H9 (cell line): ENCODE measurements around the gene MYL11. TPM values are rescaled to one million over a fixed set of nuclear protein-coding genes. Genes with fewer than 3 reads are reported as not detected.

ENCODE experiments used
- DNase-seq: peaks from one replicate; pipeline ENCODE4 v3.0.0-alpha.2; 2017
- H2AFZ ChIP-seq: one replicate; pipeline ENCODE4 v1.6.1; 2013; ENCODE audit warnings: mild to moderate bottlenecking, low read length, control low read depth, moderate library complexity
- H2AK5ac ChIP-seq: 2 replicates; pipeline ENCODE4 v1.6.1; 2013; ENCODE audit warnings: low read length, control low read depth, mixed read lengths; ENCODE audit not compliant: insufficient read length
- H2BK120ac ChIP-seq: one replicate; pipeline ENCODE4 v1.6.1; 2013; ENCODE audit warnings: low read depth, mild to moderate bottlenecking, low read length, control low read depth, inconsistent platforms; ENCODE audit not compliant: poor library complexity, severe bottlenecking
- H2BK12ac ChIP-seq: 2 replicates; pipeline ENCODE4 v1.6.1; 2013; ENCODE audit warnings: low read length, control low read depth, mixed read lengths, low read depth; ENCODE audit not compliant: insufficient read length
- H2BK15ac ChIP-seq: 2 replicates; pipeline ENCODE4 v1.6.1; 2013; ENCODE audit warnings: low read depth, low read length, control low read depth
- H2BK20ac ChIP-seq: one replicate; pipeline ENCODE4 v1.6.1; 2013; ENCODE audit warnings: low read depth, mild to moderate bottlenecking, low read length, control low read depth, inconsistent platforms; ENCODE audit not compliant: poor library complexity, severe bottlenecking
- H2BK5ac ChIP-seq: 2 replicates; pipeline ENCODE4 v1.6.1; 2013; ENCODE audit warnings: low read length, control low read depth, mixed read lengths; ENCODE audit not compliant: insufficient read length
- H3K14ac ChIP-seq: 2 replicates; pipeline ENCODE4 v1.6.1; 2013; ENCODE audit warnings: low read length, control low read depth; ENCODE audit not compliant: insufficient read depth
- H3K18ac ChIP-seq: 2 replicates; pipeline ENCODE4 v1.6.1; 2013; ENCODE audit warnings: low read depth, mild to moderate bottlenecking, mixed read lengths, low read length, control low read depth; ENCODE audit not compliant: insufficient read length
- H3K23ac ChIP-seq: 2 replicates; pipeline ENCODE4 v1.6.1; 2013; ENCODE audit warnings: low read length, control low read depth, mixed read lengths, low read depth; ENCODE audit not compliant: insufficient read length
- H3K23me2 ChIP-seq: 2 replicates; pipeline ENCODE4 v1.6.1; 2013; ENCODE audit warnings: low read depth, mild to moderate bottlenecking, mixed read lengths, low read length, control low read depth; ENCODE audit not compliant: insufficient read length, poor library complexity, severe bottlenecking
- H3K27ac ChIP-seq: 2 replicates; pipeline ENCODE4 v1.5.1; 2013; ENCODE audit warnings: low read length, control low read depth, mixed read lengths, low read depth; ENCODE audit not compliant: insufficient read length
- H3K27me3 ChIP-seq: 2 replicates; pipeline ENCODE4 v1.6.1; 2013; ENCODE audit warnings: low read length, control low read depth, inconsistent platforms; ENCODE audit not compliant: insufficient read depth
- H3K4ac ChIP-seq: 2 replicates; pipeline ENCODE4 v1.6.1; 2013; ENCODE audit warnings: low read depth, mild to moderate bottlenecking, control low read depth, inconsistent platforms, low read length, moderate library complexity
- H3K4me1 ChIP-seq: 2 replicates; pipeline ENCODE4 v1.6.1; 2013; ENCODE audit warnings: low read length, control low read depth, inconsistent platforms; ENCODE audit not compliant: insufficient read depth
- H3K4me2 ChIP-seq: 2 replicates; pipeline ENCODE4 v1.6.1; 2013; ENCODE audit warnings: low read length, control low read depth, mixed read lengths; ENCODE audit not compliant: insufficient read length, insufficient read depth
- H3K56ac ChIP-seq: 2 replicates; pipeline ENCODE4 v1.6.1; 2013; ENCODE audit warnings: low read depth, mild to moderate bottlenecking, mixed read lengths, low read length, control low read depth; ENCODE audit not compliant: insufficient read length
- H3K79me1 ChIP-seq: 2 replicates; pipeline ENCODE4 v1.6.1; 2013; ENCODE audit warnings: low read depth, mild to moderate bottlenecking, moderate library complexity, low read length, control low read depth, inconsistent platforms; ENCODE audit not compliant: insufficient read depth, poor library complexity, severe bottlenecking
- H3K79me2 ChIP-seq: 2 replicates; pipeline ENCODE4 v1.6.1; 2013; ENCODE audit warnings: low read length, control low read depth, inconsistent platforms; ENCODE audit not compliant: insufficient read depth
- H3K9ac ChIP-seq: 2 replicates; pipeline ENCODE4 v1.6.1; 2013; ENCODE audit warnings: low read length, control low read depth, mixed read lengths; ENCODE audit not compliant: insufficient read length; ENCODE audit errors: extremely low read depth
- H3K9me3 ChIP-seq: one replicate; pipeline ENCODE4 v1.6.1; 2013; ENCODE audit warnings: low read depth, low read length, inconsistent platforms; ENCODE audit not compliant: control insufficient read depth
- H3T11ph ChIP-seq: one replicate; pipeline ENCODE4 v1.6.1; 2013; ENCODE audit warnings: mild to moderate bottlenecking, low read length, control low read depth, inconsistent platforms
- H4K20me1 ChIP-seq: one replicate; pipeline ENCODE4 v1.6.1; 2013; ENCODE audit not compliant: control insufficient read depth, insufficient read length, insufficient read depth
- H4K5ac ChIP-seq: 2 replicates; pipeline ENCODE4 v1.6.1; 2013; ENCODE audit warnings: low read depth, mild to moderate bottlenecking, mixed read lengths, low read length, control low read depth; ENCODE audit not compliant: insufficient read length
- H4K8ac ChIP-seq: replicated peaks from 2 replicates; pipeline ENCODE4 v1.6.1; 2013; ENCODE audit warnings: low read length, control low read depth, mixed read lengths, low read depth; ENCODE audit not compliant: insufficient read length
- H4K91ac ChIP-seq: 2 replicates; pipeline ENCODE4 v1.6.1; 2013; ENCODE audit warnings: low read depth, mild to moderate bottlenecking, moderate library complexity, mixed read lengths, low read length, control low read depth; ENCODE audit not compliant: insufficient read length
- H3K27ac Mint-ChIP-seq, 3 experiments: 2 replicates in 2 of 3; 3 replicates in 1 of 3; pipeline ENCODE4 v1.8.0; 2020 to 2021; ENCODE audit warnings: mixed read lengths in 3 of 3, mild to moderate bottlenecking in 1 of 3, moderate library complexity in 1 of 3
- H3K27me3 Mint-ChIP-seq: 2 replicates; pipeline ENCODE4 v1.8.0; 2021; ENCODE audit warnings: low read depth, mild to moderate bottlenecking, moderate library complexity, mixed read lengths
- H3K36me3 Mint-ChIP-seq, 3 experiments: 2 replicates in 2 of 3; 3 replicates in 1 of 3; pipeline ENCODE4 v1.8.0; 2020 to 2021; ENCODE audit warnings: low read depth in 3 of 3, mixed read lengths in 3 of 3; ENCODE audit not compliant: insufficient read depth in 1 of 3
- H3K4me1 Mint-ChIP-seq, 2 experiments: 2 replicates each; pipeline ENCODE4 v1.8.0; 2020; ENCODE audit warnings: mixed read lengths in 2 of 2
- H3K4me3 Mint-ChIP-seq, 2 experiments: 2 replicates in 1 of 2; 3 replicates in 1 of 2; pipeline ENCODE4 v1.8.0; 2020 to 2021; ENCODE audit warnings: mild to moderate bottlenecking in 2 of 2, mixed read lengths in 2 of 2, moderate library complexity in 1 of 2
- H3K9me3 Mint-ChIP-seq, 2 experiments: 2 replicates in 1 of 2; 3 replicates in 1 of 2; pipeline ENCODE4 v1.8.0; 2020; ENCODE audit warnings: mild to moderate bottlenecking in 2 of 2, mixed read lengths in 2 of 2, moderate library complexity in 1 of 2
- CTCF ChIP-seq: fragments of 200-600 bp; sonication (generic); conservative IDR thresholded peaks from 3 replicates; pipeline ENCODE4 v1.8.0; 2021; ENCODE audit warnings: antibody characterized with exemption, mild to moderate bottlenecking
- WGBS: extraction: QIAGEN DNeasy Blood & Tissue Kit; methylation state at CpG from one replicate; pipeline ENCODE4 v1.1.7; 2013; ENCODE audit warnings: missing lambda C conversion rate, low lambda C conversion rate, mixed read lengths; ENCODE audit not compliant: insufficient read length; ENCODE audit errors: extremely low coverage; 5-methylcytosine and 5-hydroxymethylcytosine counted together
- total RNA-seq: library from RNA; stranded (reverse); gene quantifications from 2 replicates; pipeline ENCODE4 v1.2.1, GENCODE V29; 2021

Gene MYL11
- total RNA-seq, 1 experiment from 2014 or later: 0.70 TPM

- Histone ChIP-seq H3K9ac (no peak overlapping the region), H3K56ac (no peak overlapping the region), H3K79me1 (no peaks in the 10 kb centered on the region), H3K27ac (no peak overlapping the region), H2AFZ (no peak overlapping the region), H3K27me3 (no peaks in the 10 kb centered on the region), H3K23ac (no peak overlapping the region), H3K18ac (no peak overlapping the region), H2BK20ac (no peak overlapping the region), H3K14ac (no peak overlapping the region), H3T11ph (no peak overlapping the region), H3K79me2 (peaks cover 4% of the 10 kb centered on the region; the same call in 1 of the 2 replicates), H2AK5ac (no peak overlapping the region), H3K23me2 (peaks cover 22% of the 10 kb centered on the region), H2BK5ac (no peak overlapping the region), H2BK120ac (no peak overlapping the region), H4K91ac (no peak overlapping the region), H3K4ac (no peak overlapping the region), H2BK12ac (no peak overlapping the region), H4K8ac (no peak overlapping the region), H3K9me3 (no peaks in the 10 kb centered on the region), H3K4me1 (no peaks in the 10 kb centered on the region; the same call in 1 of the 2 replicates), H3K4me2 (peak overlapping the region; percentile 47), H2BK15ac (no peak overlapping the region), H4K5ac (no peak overlapping the region), H4K20me1 (no peaks in the 10 kb centered on the region)
- peak; percentile 66 for DNase-seq
- peak overlapping the region in 2 of 3 experiments; percentile 98; a peak in 4 of 7 replicates for H3K27ac Mint-ChIP-seq
- peaks cover 34 to 41% of the 10 kb centered on the region in 2 experiments for H3K4me1 Mint-ChIP-seq
- H3K4me3 Mint-ChIP-seq: peak overlapping the region; percentile 36 to 84; a peak in 3 of 5 replicates
- peaks cover 9 to 33% (median 20%) of the 10 kb centered on the region in 3 experiments; a peak in 6 of 7 replicates for H3K36me3 Mint-ChIP-seq
- H3K27me3 Mint-ChIP-seq: peaks cover 2% of the 10 kb centered on the region
- no peaks in the 10 kb centered on the region; a peak in 1 of 5 replicates for H3K9me3 Mint-ChIP-seq
- WGBS: no CpG with 5 or more reads among the region's 23 CpGs
- TF ChIP-seq CTCF: no peak
Measured at GRCh38 chr16:30398661-30399434, 24.2 kb downstream of the MYL11 start.
